HepG2 (cell line): ENCODE results near the gene SNRPD3. TPM values are rescaled to one million over a fixed set of nuclear protein-coding genes. Genes with fewer than 3 reads are reported as not detected.

Source experiments
- ATAC-seq: fragments of 200-7000 bp; cut with Tn5 transposase; 3 replicates; pipeline ENCODE4 v1.9.1; 2020; ENCODE audit warnings: mild to moderate bottlenecking, moderate library complexity
- BruUV-seq: library from RNA; stranded (reverse); fragments of 400-500 nt; replicated peaks from 2 replicates; lab custom pipeline; 2021; lab: Mats Ljungman, UMichigan
- CTCF ChIA-PET: fragments of 300-600 bp; formaldehyde crosslinking; extraction: SDS; loops from one replicate; lab custom pipeline; 2021; ENCODE audit warnings: low total read pairs, inconsistent platforms, low intra/inter-chr PET ratio; lab: Yijun Ruan, JAX
- POLR2A ChIA-PET: fragments of 350-600 bp; sonication (Branson Sonifier 250); formaldehyde crosslinking; loops from one replicate; lab custom pipeline; 2020; ENCODE audit warnings: antibody characterized with exemption, inconsistent platforms; lab: Yijun Ruan, JAX
- DNase-seq: peaks from one replicate; pipeline ENCODE4 v3.0.0-alpha.2; 2015; ENCODE audit warnings: low spot score
- FAIRE-seq: peaks from 3 replicates; lab custom pipeline; 2011; peaks lifted over from hg19 to GRCh38; lab: Jason Lieb, UNC
- H2AFZ ChIP-seq: one replicate; pipeline ENCODE4 v1.6.1; 2011; ENCODE audit warnings: low read length, inconsistent platforms
- H3K27ac ChIP-seq: fragments of 300-600 bp; 3 replicates; pipeline ENCODE4 v1.8.0; 2011; ENCODE audit warnings: mixed run types, mild to moderate bottlenecking, mixed read lengths, low read length, inconsistent platforms; ENCODE audit not compliant: insufficient read depth; ENCODE audit errors: extremely low read length
- H3K27me3 ChIP-seq, 2 experiments: fragments of 200-600 bp in 1 of 2; 2 replicates in 1 of 2; 3 replicates in 1 of 2; pipeline versions ENCODE4 v1.6.0 to v1.8.0; 2011; ENCODE audit warnings: low read length in 2 of 2, mild to moderate bottlenecking in 2 of 2, moderate library complexity in 2 of 2, inconsistent platforms in 1 of 2; ENCODE audit not compliant: insufficient read depth in 2 of 2, control insufficient read depth in 1 of 2
- H3K36me3 ChIP-seq, 2 experiments: fragments of 200-600 bp in 1 of 2; replicated peaks in 1 of 2; 2 replicates in 1 of 2; 3 replicates in 1 of 2; pipeline versions ENCODE4 v1.5.1 to v1.8.0; 2011; ENCODE audit warnings: low read length in 2 of 2, inconsistent platforms in 1 of 2; ENCODE audit not compliant: insufficient read depth in 2 of 2, control insufficient read depth in 1 of 2
- H3K4me1 ChIP-seq: 2 replicates; pipeline ENCODE4 v1.5.1; 2012; ENCODE audit warnings: low read length, inconsistent platforms; ENCODE audit not compliant: insufficient read depth
- H3K4me2 ChIP-seq: 2 replicates; pipeline ENCODE4 v1.6.0; 2011; ENCODE audit warnings: low read depth, low read length, inconsistent platforms
- H3K4me3 ChIP-seq, 3 experiments: fragments of 200-600 bp in 1 of 3; sonication (generic), shearing (Covaris generic) in 1 of 3; replicated peaks in 1 of 3; 2 replicates each; pipeline ENCODE4 v1.5.1; 2011 to 2016; ENCODE audit warnings: low read length in 3 of 3, inconsistent platforms in 2 of 3, low read depth in 2 of 3, mild to moderate bottlenecking in 2 of 3, control low read depth in 1 of 3, mixed read lengths in 1 of 3; ENCODE audit not compliant: insufficient read depth in 1 of 3
- H3K79me2 ChIP-seq: one replicate; pipeline ENCODE4 v1.6.1; 2011; ENCODE audit warnings: low read length, inconsistent platforms; ENCODE audit not compliant: insufficient read depth
- H3K9ac ChIP-seq: 2 replicates; pipeline ENCODE4 v1.6.0; 2011; ENCODE audit warnings: mild to moderate bottlenecking, low read depth, low read length, inconsistent platforms; ENCODE audit not compliant: insufficient read depth
- H3K9me3 ChIP-seq: 2 replicates; pipeline ENCODE4 v1.5.1; 2012; ENCODE audit warnings: mild to moderate bottlenecking, low read length
- H4K20me1 ChIP-seq: 2 replicates; pipeline ENCODE4 v1.6.0; 2011; ENCODE audit warnings: inconsistent platforms, mild to moderate bottlenecking, low read length, moderate library complexity; ENCODE audit not compliant: insufficient read depth
- NFKBIZ ChIP-seq: IDR thresholded peaks from 2 replicates; pipeline ENCODE4 v1.6.1; 2018; ENCODE audit warnings: missing genetic modification reagents, missing compliant biosample characterization
- RBM22 ChIP-seq: fragments of 200-400 bp; formaldehyde crosslinking; optimal IDR thresholded peaks from 2 replicates; pipeline ENCODE3; 2017; ENCODE audit warnings: mild to moderate bottlenecking, low read length, moderate library complexity
- ZNF468 ChIP-seq: sonication (generic); formaldehyde crosslinking; IDR thresholded peaks from 2 replicates; pipeline ENCODE4 v1.8.0; 2022; ENCODE audit warnings: mild to moderate bottlenecking, moderate library complexity, missing genetic modification reagents
- WGBS: methylation state at CpG from one replicate; pipeline ENCODE4 v1.1.6; 2017; ENCODE audit warnings: low lambda C conversion rate; 5-methylcytosine and 5-hydroxymethylcytosine counted together
- in situ Hi-C: cut with HindIII; loops from 2 replicates; pipeline ENCODE4 v1.10.0; 2017; ENCODE audit warnings: low pct_unique_long_range_greater_than_20kb; ENCODE audit not compliant: extremely low pct_ligation_motif_present
- intact Hi-C: fragments of 100-400 bp; cut with micrococcal nuclease; formaldehyde crosslinking; loops from one replicate; pipeline ENCODE4 v1.10.0; 2022; ENCODE audit not compliant: unreplicated experiment
- polyA plus RNA-seq, 8 experiments: library from polyadenylated mRNA; depleted of rRNA in 3 of 8; stranded (reverse) in 7 of 8; unstranded in 1 of 8; fragments of >200 nt; fragmentation: Illumina TruSeq in 4 of 8; extraction: Trizol in 4 of 8; gene quantifications; 2 replicates each; pipeline versions ENCODE4 v1.2.1 to v1.2.3, GENCODE V29; 2011 to 2016; ENCODE audit warnings: low read depth in 4 of 8, missing spikeins in 1 of 8, mixed read lengths in 1 of 8; ENCODE audit not compliant: insufficient read depth in 1 of 8
- total RNA-seq, 5 experiments: library from RNA; depleted of rRNA; stranded (reverse); fragments of >200 nt; fragmentation: Illumina TruSeq; extraction: Trizol; gene quantifications; 2 replicates each; pipeline ENCODE4 v1.2.3, GENCODE V29; 2016; ENCODE audit warnings: low read depth in 1 of 5
- TF ChIP-seq, protein P1 (sequence below): sonication (generic); formaldehyde crosslinking; IDR thresholded peaks from 2 replicates; pipeline ENCODE4 v1.8.0; 2022; ENCODE audit warnings: missing genetic modification reagents, low read depth, mild to moderate bottlenecking, borderline replicate concordance
- TF ChIP-seq, protein P2 (sequence below): IDR thresholded peaks from 2 replicates; pipeline ENCODE4 v1.4.0; 2020; ENCODE audit warnings: mild to moderate bottlenecking, missing genetic modification reagents
- TF ChIP-seq, protein P3 (sequence below): sonication (generic); formaldehyde crosslinking; IDR thresholded peaks from 2 replicates; pipeline ENCODE4 v1.5.1; 2020; ENCODE audit warnings: mild to moderate bottlenecking, moderate library complexity, missing genetic modification reagents

SNRPD3 gene
- total and polyA plus RNA-seq, 2 of the 13 experiments (the other 11 are each of a cell fraction or from before 2014, with no cell fraction given), result 110 to 209 TPM

DNA sequence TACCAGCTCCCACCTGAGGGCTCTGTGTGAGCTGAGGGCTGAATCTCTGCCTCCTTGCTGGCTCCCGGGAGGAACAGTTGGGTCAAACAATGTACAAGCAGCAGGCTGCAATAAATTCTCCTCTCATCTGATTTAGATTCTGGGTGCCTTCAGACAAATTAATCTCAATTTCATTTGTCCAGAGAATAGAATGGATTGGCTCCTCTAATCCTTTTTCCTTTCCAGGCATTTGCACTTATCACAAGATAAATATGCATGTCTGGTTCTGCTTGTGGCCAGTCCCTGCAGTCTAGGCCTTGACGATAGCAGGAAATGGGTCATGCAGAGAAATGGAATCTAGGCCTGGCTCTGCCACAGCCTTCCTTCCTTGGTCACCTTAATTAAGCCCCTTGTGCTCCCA is 31.9 kb upstream of the SNRPD3 start:
- no peak overlapping the region for H2AFZ ChIP-seq
- TF ChIP-seq ZNF468 (CRISPR knock-in tag), result no peak
- TF ChIP-seq RBM22, result no peak
- TF ChIP-seq, protein P1, sequence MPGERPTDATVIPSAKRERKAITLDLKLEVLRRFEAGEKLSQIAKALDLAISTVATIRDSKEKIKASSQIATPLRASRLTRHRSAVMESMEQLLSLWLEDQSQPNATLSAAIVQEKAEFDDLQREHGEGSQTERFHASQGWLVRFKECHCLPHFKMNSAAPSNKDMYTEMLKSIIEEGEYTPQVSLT (CRISPR knock-in tag), result no peak
- no peak for TF ChIP-seq NFKBIZ (CRISPR knock-in tag)
- TF ChIP-seq, protein P2, sequence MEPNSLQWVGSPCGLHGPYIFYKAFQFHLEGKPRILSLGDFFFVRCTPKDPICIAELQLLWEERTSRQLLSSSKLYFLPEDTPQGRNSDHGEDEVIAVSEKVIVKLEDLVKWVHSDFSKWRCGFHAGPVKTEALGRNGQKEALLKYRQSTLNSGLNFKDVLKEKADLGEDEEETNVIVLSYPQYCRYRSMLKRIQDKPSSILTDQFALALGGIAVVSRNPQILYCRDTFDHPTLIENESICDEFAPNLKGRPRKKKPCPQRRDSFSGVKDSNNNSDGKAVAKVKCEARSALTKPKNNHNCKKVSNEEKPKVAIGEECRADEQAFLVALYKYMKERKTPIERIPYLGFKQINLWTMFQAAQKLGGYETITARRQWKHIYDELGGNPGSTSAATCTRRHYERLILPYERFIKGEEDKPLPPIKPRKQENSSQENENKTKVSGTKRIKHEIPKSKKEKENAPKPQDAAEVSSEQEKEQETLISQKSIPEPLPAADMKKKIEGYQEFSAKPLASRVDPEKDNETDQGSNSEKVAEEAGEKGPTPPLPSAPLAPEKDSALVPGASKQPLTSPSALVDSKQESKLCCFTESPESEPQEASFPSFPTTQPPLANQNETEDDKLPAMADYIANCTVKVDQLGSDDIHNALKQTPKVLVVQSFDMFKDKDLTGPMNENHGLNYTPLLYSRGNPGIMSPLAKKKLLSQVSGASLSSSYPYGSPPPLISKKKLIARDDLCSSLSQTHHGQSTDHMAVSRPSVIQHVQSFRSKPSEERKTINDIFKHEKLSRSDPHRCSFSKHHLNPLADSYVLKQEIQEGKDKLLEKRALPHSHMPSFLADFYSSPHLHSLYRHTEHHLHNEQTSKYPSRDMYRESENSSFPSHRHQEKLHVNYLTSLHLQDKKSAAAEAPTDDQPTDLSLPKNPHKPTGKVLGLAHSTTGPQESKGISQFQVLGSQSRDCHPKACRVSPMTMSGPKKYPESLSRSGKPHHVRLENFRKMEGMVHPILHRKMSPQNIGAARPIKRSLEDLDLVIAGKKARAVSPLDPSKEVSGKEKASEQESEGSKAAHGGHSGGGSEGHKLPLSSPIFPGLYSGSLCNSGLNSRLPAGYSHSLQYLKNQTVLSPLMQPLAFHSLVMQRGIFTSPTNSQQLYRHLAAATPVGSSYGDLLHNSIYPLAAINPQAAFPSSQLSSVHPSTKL (CRISPR knock-in tag), result no peak
- TF ChIP-seq, protein P3, sequence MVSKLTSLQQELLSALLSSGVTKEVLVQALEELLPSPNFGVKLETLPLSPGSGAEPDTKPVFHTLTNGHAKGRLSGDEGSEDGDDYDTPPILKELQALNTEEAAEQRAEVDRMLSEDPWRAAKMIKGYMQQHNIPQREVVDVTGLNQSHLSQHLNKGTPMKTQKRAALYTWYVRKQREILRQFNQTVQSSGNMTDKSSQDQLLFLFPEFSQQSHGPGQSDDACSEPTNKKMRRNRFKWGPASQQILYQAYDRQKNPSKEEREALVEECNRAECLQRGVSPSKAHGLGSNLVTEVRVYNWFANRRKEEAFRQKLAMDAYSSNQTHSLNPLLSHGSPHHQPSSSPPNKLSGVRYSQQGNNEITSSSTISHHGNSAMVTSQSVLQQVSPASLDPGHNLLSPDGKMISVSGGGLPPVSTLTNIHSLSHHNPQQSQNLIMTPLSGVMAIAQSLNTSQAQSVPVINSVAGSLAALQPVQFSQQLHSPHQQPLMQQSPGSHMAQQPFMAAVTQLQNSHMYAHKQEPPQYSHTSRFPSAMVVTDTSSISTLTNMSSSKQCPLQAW (CRISPR knock-in tag), result no peak
- no peak for DNase-seq
- H3K36me3 ChIP-seq, result no peaks in the 10 kb centered on the region
- no peaks in the 10 kb centered on the region for H3K9me3 ChIP-seq
- WGBS, result 52% methylated on average over 2 of the region's 2 CpGs
- BruUV-seq, result no TSS peak
- H3K9ac ChIP-seq, result no peak overlapping the region
- POLR2A ChIA-PET, result interaction anchor here (1.0 to 4.6 kb wide), 3 partner anchors 10 to 101 kb away, joined by 4 to 46 read pairs (median 24); no protein-coding TSS in a partner anchor
- CTCF ChIA-PET, result interaction anchor here (3.8 kb wide), 1 partner anchor 102 kb away, joined by 59 read pairs; no protein-coding TSS in a partner anchor
- in situ Hi-C loops, result loop anchor here (5.0 kb wide), 1 partner anchor 102 kb away; no protein-coding TSS in a partner anchor
- no peak overlapping the region for H3K4me2 ChIP-seq
- peaks cover 55% of the 10 kb centered on the region for H3K4me1 ChIP-seq
- ATAC-seq, result no peak
- FAIRE-seq, result no peak
- no peaks in the 10 kb centered on the region for H3K79me2 ChIP-seq
- H3K27me3 ChIP-seq, result no peaks in the 10 kb centered on the region
- H3K4me3 ChIP-seq, result no peak overlapping the region
- no peaks in the 10 kb centered on the region for H4K20me1 ChIP-seq
- intact Hi-C loops, result loop anchor here (2.0 kb wide), 1 partner anchor 199 kb away; no protein-coding TSS in a partner anchor
- H3K27ac ChIP-seq, result no peak overlapping the region
